RPMI7951 (cell line): ENCODE results near the gene ASTN2. TPM values are rescaled to one million over a fixed set of nuclear protein-coding genes. Genes with fewer than 3 reads are reported as not detected.

ENCODE experiments used
- DNase-seq: peaks from one replicate; pipeline ENCODE4 v3.0.0-alpha.2; 2012; ENCODE audit warnings: low read depth
- total RNA-seq: library from RNA; depleted of rRNA; stranded (reverse); fragments of >200 nt; shearing (Covaris generic); gene quantifications from 2 replicates; pipeline ENCODE4 v1.2.3, GENCODE V29; 2014

ASTN2 gene
- total RNA-seq, 1 experiment from 2014 or later = 5.2 TPM

- no peak for DNase-seq
These were observed 605.2 kb downstream of the ASTN2 start for GRCh38 chr9:116809656-116810055.

- DNase-seq = no peak
These were observed 608.8 kb downstream of the ASTN2 start for GRCh38 chr9:116806075-116806474.

- no peak for DNase-seq
These were observed 614.0 kb downstream of the ASTN2 start for GRCh38 chr9:116800885-116801284.

- no peak for DNase-seq
These were observed 614.8 kb downstream of the ASTN2 start for GRCh38 chr9:116800074-116800473.

- no peak for DNase-seq
These were observed 616.3 kb downstream of the ASTN2 start for GRCh38 chr9:116798521-116798920.

- DNase-seq = no peak
These were observed 617.6 kb downstream of the ASTN2 start for GRCh38 chr9:116797276-116797675.

GRCh38 chr9:116796669-116797068 lies 618.2 kb downstream of the ASTN2 start:
- DNase-seq = no peak

- DNase-seq = no peak
These were observed 619.0 kb downstream of the ASTN2 start for GRCh38 chr9:116795821-116796220.

GRCh38 chr9:116792271-116792670 lies 622.6 kb downstream of the ASTN2 start:
- no peak for DNase-seq

- no peak for DNase-seq
These were observed 623.5 kb downstream of the ASTN2 start for GRCh38 chr9:116791326-116791725.

GRCh38 chr9:116789081-116789480 lies 625.8 kb downstream of the ASTN2 start:
- no peak for DNase-seq

- DNase-seq = no peak
These were observed 628.1 kb downstream of the ASTN2 start for GRCh38 chr9:116786737-116787136.

GRCh38 chr9:116777116-116777515 lies 637.7 kb downstream of the ASTN2 start:
- no peak for DNase-seq

- no peak for DNase-seq
These were observed 640.3 kb downstream of the ASTN2 start for GRCh38 chr9:116774421-116775180.

- DNase-seq = no peak
These were observed 647.6 kb downstream of the ASTN2 start for GRCh38 chr9:116767219-116767618.

GRCh38 chr9:116765011-116765410 lies 649.8 kb downstream of the ASTN2 start:
- DNase-seq = no peak

- DNase-seq = no peak
These were observed 651.1 kb downstream of the ASTN2 start for GRCh38 chr9:116763770-116764169.

GRCh38 chr9:116760636-116761035 lies 654.2 kb downstream of the ASTN2 start:
- DNase-seq = no peak

GRCh38 chr9:116757030-116757429 lies 657.8 kb downstream of the ASTN2 start:
- DNase-seq = no peak

GRCh38 chr9:116753389-116753788 lies 661.5 kb downstream of the ASTN2 start:
- DNase-seq = no peak

GRCh38 chr9:116750510-116750909 lies 664.3 kb downstream of the ASTN2 start:
- no peak for DNase-seq

- DNase-seq = no peak
These were observed 665.1 kb downstream of the ASTN2 start for GRCh38 chr9:116749772-116750171.

GRCh38 chr9:116749176-116749575 lies 665.7 kb downstream of the ASTN2 start:
- DNase-seq = no peak

- no peak for DNase-seq
These were observed 673.1 kb downstream of the ASTN2 start for GRCh38 chr9:116741742-116742141.
